ENCODE results near the gene ZNF180. TPM values are rescaled to one million over a fixed set of nuclear protein-coding genes. Genes with fewer than 3 reads are reported as not detected.

Gene ZNF180
- total RNA-seq, 4 donors from 2014 or later, result 12.9 to 38.9 (median 15.7) TPM

DNA sequence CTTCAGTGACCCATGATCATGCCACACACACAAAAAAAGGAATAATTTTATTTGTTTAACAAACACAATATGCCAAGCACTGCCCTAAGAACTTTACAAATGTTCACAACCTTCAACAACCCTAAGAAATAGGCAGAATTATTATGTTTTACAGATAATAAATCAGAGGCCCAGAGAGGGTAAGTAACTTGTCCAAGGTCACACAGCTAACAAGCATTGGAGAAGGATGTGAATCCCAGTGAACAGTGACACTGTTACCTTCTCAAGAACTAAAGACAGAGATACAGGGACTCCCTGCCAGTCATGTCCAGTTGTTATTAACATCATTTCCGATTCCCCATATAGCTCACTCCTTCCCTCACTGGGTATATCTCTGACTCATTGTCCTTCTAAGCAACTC lies 15.6 kb upstream of the ZNF180 start:
- Histone ChIP-seq H3K4me1 (no peaks in the 10 kb centered on the region), H3K27me3 (no peaks in the 10 kb centered on the region), H3K4me3 (no peak overlapping the region), H3K27ac (no peak overlapping the region), H3K36me3 (no peaks in the 10 kb centered on the region), H3K9me3 (peaks cover 0 to 18% (median 0%) of the 10 kb centered on the region in 4 donors)
- no peak for DNase-seq (ENCODE audit: low spot score in 2 of 2)
- WGBS, 2 donors, result 87 to 94% methylated on average over 1 of the region's 1 CpG
- TF ChIP-seq CTCF (IDR thresholded peaks at IDR 0.05) (no peak), POLR2A (IDR thresholded peaks at IDR 0.05) (no peak), EP300 (IDR thresholded peaks at IDR 0.05) (no peak)

GRCh38 chr19:44515031-44515430 lies 14.7 kb upstream of the ZNF180 start:
- DNase-seq (ENCODE audit: low spot score in 2 of 2), result no peak
- TF ChIP-seq EP300 (IDR thresholded peaks at IDR 0.05), result no peak
- no peak for TF ChIP-seq POLR2A (IDR thresholded peaks at IDR 0.05)
- no peak for TF ChIP-seq CTCF (IDR thresholded peaks at IDR 0.05)
- Histone ChIP-seq H3K27ac (no peak overlapping the region), H3K4me1 (no peaks in the 10 kb centered on the region), H3K36me3 (no peaks in the 10 kb centered on the region), H3K27me3 (no peaks in the 10 kb centered on the region), H3K4me3 (no peak overlapping the region), H3K9me3 (peaks cover 0 to 9% (median 0%) of the 10 kb centered on the region in 4 donors)
- 77 to 80% methylated on average over 3 of the region's 3 CpGs for WGBS, 2 donors

DNA sequence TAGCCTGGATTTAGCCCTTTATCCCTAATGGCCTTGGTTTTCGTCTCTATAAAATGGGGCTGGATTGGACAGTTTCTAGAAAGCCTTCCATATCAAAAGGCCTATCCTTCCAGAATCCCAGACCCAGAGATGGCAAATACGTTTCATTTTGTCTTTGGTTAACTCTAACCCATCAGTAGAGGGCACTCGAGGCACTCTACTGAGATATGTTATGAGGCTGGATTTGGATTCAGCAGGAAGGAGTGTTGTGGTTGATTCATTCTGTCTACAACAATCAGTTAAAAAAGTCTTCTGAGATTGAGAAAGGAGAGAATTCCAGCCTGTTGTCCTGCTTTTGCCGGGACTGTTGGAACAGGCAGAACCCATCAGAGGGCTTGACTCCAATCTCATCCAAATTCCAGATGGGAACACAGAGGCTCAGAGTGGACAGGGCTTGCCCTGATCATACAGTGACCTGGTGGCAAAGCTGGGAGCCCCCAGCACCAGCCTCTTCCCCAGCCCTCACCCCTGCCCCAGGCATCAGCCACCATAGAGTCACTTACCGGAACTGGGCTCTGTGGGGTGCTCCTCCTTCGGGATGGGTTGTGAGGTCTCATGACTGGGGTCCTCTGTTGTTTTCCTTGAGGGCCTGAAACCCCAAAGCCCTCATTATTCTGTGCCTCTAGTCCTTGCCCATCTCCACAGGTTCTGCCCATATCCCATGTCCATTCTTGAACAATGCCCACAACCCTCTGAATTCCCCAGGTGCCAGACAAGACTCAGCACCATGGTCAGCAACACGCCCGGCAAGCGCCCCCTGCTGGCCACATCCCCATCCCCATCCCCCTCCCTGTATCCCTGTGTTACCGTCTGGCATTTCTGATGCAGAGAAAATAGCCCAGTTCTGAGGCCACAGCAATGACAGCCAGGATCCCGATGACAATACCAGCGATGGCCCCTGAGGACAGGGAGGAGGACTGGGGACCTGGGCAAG lies 12.3 kb upstream of the ZNF180 start:
- WGBS, 2 donors, result 34 to 36% methylated on average over 12 of the region's 12 CpGs
- no peaks in the 10 kb centered on the region for H3K27me3 ChIP-seq
- TF ChIP-seq POLR2A (IDR thresholded peaks at IDR 0.05), result no peak
- no peak for TF ChIP-seq CTCF (IDR thresholded peaks at IDR 0.05)
- TF ChIP-seq EP300 (IDR thresholded peaks at IDR 0.05), result no peak

DNA sequence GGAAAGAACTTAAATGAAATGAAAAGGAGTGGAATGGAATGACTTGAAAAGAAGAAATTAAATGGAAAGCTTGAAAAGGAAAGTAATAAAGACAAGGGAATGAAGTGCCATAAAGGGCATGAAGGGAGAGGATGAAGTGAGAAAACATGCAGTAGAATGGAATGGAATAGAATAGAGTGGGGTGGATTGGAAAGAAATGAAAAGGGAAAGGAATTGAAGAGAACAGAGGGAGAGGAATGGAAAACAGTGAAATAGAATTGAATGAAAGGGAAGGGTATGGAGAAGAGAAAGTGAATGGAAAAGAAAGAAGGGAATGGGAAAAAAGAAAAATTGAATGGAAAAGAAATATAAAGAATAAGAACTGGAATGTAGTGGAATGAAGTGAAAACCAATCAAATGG lies 9.2 kb upstream of the ZNF180 start:
- no peaks in the 10 kb centered on the region for H3K4me1 ChIP-seq

More for the DNA sequence above, 12.3 kb upstream of the ZNF180 start:
- Histone ChIP-seq H3K27ac (no peak overlapping the region), H3K4me1 (no peaks in the 10 kb centered on the region), H3K36me3 (no peaks in the 10 kb centered on the region), H3K4me3 (no peak overlapping the region), H3K9me3 (no peaks in the 10 kb centered on the region)
- DNase-seq (ENCODE audit: low spot score in 2 of 2), result no peak

More for the DNA sequence above, 9.2 kb upstream of the ZNF180 start:
- no peaks in the 10 kb centered on the region for H3K36me3 ChIP-seq
- no peak for DNase-seq (ENCODE audit: low spot score in 2 of 2)
- H3K27me3 ChIP-seq, result peaks cover 0 to 5% of the 10 kb centered on the region in 2 donors
- no peak for TF ChIP-seq POLR2A (IDR thresholded peaks at IDR 0.05)
- TF ChIP-seq CTCF (IDR thresholded peaks at IDR 0.05), result no peak
- TF ChIP-seq EP300 (IDR thresholded peaks at IDR 0.05), result no peak
- H3K9me3 ChIP-seq, result peaks cover 0 to 15% (median 0%) of the 10 kb centered on the region in 4 donors
- H3K4me3 ChIP-seq, result no peak overlapping the region
- no peak overlapping the region for H3K27ac ChIP-seq
